Suppressor macrophage treated with lipopolysaccharide for 4 hours (primary cell): ENCODE measurements around the gene VWA2.

Experiments used
- DNase-seq: peaks from one replicate; pipeline ENCODE4 v3.0.0-alpha.2; 2020

VWA2 gene

DNA sequence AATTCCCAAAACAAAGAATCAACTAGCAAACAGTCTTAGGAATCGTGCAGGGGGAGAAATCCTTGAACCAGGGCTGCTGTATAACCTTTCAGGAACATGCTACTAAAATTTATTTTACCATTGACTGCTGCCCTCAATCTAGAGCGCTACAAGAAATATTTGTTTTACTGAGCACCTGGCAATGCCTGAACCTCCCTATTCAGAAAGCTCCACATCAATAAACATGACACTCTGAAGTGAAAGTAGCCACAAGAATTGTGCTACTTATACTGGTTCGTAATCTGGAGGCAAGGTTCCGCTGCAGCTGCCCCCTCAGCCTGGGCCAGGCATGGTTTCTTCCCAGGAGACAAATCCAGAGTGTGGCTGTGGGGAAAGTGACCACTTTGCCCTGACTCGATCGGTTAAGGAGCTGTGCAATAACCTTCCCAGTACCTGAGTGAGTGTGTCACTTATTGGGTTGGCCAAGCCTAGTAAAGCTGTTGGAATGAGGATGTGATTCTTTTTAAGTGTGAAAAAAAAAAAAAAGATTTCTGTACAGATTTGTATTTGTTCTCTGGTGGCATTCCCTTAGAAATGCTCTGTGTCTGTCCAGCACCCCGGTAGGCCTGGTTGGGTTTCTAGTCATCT is 7.7 kb downstream of the VWA2 start:
- DNase-seq, result no peak

DNA sequence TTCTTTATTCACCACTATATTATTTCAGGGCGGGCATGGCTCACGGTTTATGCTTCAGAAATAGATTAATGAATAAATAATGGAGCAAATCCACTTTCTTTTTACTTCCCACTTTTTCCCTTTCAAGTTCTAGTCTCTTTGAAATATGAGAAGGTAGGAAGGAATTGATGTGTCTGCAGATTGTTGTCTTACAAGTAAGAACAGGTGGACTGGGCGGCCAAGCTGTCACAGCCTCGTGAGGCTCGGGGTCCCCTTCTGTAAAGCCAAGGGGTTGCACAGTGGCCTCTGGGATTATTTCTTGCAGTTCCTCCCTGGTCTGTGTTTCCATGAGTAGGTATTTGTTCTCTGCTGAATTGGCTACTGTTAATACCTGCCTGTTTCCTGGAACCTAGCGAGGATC is 11.2 kb downstream of the VWA2 start:
- DNase-seq, result no peak

DNA sequence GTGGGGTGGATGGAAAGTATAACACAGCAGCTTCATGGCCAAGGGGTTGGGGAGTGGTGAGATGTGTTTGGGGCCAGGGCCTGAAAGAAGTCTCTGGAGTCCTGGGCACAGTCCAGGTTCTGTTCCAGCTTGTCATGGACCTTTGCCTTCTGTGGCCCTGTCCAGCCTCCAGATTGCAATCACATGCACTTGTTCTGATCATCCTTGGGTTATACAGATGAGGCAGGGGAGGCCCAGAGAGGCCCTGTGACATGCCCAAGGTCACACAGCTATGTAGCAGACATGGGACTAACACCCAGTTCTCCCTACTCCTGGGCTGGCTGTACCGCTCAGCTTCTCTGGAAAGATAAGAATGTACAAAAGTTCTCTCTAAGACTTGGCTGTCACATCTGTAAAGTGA is 11.7 kb downstream of the VWA2 start:
- DNase-seq, result no peak

DNA sequence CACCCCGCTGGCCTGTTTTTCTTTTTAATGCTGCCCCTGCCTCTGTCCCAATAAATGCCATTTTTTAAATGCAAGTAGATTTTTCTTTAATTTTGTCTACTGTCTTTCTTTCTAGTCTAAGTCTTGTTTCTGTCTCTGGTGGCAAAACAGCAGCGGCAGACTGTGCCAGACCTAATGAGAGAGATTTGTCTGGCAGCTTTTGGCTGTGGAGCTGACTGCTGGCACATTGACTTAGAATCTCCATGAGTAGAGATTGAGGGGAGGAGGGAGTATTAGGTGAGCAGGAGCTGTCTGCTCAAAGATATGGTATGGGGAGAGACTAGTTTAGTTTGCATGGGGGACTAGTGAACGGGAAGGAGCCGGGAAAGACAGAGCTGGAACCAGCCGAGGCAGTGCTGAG is 13.0 kb downstream of the VWA2 start:
- DNase-seq, result no peak

DNA sequence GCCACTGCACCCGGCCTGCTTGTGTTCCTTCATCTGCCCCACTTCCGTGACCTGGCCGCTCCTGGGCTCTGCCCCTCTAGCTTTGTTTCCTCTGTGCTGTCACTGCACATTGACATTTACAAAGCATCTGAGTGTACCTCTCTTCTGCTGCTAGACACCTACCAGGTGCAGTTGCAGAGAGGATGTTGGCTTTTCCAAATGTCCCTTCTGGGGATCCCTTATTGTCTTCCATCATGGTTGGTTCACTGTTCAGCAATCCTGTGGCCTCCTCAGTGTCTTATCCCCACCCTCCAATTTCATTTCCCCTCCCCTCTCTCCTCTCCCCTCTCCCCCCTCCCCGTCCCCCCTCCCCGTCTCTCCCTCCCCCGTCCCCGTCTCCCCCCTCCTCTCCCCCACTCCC is 13.8 kb downstream of the VWA2 start:
- DNase-seq, result no peak

DNA sequence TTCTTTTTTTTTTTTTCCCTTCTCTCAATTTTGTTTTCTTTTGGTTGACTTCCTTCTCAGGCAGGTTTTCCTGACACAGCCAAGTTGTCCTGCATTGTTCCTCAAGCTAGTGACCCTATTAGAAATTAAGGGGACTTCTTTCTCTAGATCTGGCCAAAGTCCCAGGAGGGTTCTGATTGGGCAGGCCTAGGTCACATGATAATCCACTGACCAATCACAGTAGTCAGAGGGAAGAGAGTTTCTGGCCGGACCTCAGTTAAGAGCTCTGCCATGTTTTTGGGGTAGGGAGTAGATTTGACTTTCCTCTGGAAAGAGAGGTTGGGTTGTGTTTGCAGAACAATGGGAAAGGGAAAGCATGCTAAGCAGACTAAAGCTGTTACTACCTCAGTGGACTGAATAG is 16.2 kb downstream of the VWA2 start:
- no peak for DNase-seq

DNA sequence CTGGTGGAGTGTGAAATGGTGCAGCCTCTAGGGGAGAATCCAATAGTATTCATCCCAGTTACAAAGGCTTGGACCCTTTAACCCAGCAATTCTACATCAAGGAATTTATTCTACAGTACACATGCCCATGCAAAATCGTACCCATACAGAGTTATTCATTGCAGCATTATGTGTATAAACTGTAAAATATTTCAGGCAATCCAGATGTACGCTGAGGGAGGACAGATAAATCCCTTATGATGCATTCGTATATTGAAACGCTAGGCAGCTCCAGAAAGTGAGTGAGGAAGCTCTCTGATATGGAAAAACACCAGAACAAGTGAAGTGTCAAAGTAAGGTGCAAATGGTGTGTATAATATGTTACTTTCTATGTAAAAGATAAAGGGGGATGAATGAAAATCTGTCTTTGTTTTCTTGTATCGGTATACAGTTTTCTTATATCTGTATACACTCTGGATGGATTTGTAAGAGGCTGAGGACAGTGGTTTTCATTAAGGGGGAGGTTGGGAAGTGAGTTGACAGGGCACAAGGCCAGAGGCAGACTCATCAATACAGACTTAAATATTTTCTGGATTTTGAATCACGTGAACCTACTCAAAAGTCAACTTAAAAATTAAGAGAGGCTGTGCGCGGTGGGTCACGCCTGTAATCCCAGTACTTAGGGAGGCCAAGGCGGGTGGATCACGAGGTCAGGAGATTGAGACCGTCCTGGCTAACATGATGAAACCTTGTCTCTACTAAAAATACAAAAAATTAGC is 17.1 kb downstream of the VWA2 start:
- DNase-seq, result no peak

DNA sequence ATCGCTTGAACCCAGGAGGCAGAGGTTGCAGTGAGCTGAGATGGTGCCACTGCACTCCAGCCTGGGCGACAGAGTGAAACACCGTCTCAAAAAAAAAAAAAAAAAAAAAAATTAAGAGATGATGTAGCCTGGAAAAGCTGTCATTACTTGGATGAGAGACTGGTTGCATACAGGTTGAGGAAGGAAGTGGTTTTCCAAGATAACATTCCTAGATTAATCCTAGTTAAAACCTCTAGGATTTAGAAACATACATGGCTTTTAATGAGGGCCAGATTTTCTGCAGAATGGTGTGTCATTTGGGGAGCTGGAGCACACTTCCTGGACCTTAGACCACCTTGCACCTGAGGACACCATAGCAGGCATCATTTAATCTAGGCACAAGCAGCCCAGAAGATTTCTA is 17.8 kb downstream of the VWA2 start:
- no peak for DNase-seq

DNA sequence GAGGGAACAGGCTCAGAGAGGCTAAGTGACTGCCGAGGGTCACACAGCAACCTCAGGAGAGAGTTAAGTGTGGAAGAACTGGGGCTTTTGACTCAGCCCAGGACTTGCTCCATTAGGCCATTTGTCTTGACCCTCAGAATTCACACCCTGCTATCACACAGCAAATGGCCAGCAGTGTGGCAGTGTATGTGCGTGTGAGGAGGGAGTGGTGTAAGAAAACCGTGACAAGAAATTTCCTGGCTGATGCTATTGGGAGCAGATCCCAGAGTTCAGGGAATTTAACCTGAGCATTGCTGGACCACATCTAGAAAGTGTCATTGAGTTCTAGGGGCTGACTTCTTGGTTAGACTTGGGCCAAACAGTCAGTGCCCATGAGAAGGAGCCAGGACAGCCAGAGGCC is 18.4 kb downstream of the VWA2 start:
- DNase-seq, result no peak

DNA sequence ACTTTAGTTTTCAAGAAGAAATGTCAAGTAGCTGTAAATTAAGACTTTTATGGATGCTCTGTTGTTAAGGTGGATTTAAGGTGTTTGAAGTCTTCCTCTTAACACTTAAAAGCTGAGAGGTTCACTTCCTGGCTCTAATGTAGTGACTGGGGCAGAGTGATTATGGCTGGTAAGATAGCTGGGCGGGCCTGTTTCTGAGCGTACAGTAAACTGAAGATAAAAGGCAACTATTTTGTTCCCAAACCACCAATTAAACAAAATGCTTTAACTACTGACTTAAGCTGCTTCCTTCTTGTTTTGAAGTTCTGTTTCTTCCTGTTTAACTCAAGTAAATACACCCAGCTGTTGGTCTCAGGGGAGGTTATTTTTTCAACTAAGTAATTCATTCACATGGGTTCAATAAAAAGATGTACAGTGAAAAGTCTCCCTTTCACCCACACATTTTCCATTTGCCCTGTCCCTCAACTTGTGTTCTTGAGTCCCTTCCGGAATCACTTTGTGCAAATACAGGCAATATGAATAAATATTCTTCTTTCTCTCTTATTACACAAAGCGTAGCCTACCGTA is 19.3 kb downstream of the VWA2 start:
- DNase-seq, result no peak

DNA sequence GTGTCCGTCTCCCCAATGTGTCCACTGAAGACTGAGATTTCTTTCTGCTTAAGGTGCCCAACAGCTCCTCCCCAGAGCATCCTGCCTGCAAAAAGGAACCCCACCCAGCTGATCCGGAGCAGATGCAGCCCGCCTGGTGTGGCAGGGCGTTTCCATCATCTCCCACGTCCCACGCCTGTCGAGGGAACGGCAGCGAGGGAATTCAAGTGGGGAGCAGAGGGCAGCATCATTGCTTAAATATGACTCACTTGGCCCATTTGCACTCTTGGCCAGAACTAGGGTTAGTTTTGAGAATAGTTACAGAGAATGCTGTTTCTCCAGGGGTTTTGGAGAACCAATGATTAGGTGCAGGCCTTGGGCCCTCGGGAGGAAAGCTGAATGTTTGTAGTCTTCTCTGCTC is 20.8 kb downstream of the VWA2 start:
- DNase-seq, result no peak

DNA sequence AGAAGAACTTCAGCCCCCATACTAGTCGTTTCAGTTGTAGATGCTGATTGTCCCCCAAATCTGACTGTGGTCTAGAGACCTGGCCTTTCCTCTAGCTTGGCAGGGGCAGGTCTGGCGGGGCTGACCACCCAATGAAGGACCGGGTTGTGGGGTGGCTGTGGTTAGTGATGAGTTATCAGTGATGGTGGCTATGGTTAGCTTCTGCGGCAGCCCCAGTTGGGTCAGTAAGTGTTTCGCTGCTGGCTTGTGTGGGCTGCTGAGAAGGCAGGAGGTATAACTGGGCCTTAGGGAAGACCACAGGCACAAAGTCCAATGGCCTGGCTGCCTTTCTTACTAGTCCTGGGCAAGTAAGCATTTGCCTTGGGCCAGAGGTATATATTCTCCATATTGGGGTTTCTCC is 21.3 kb downstream of the VWA2 start:
- DNase-seq, result no peak

DNA sequence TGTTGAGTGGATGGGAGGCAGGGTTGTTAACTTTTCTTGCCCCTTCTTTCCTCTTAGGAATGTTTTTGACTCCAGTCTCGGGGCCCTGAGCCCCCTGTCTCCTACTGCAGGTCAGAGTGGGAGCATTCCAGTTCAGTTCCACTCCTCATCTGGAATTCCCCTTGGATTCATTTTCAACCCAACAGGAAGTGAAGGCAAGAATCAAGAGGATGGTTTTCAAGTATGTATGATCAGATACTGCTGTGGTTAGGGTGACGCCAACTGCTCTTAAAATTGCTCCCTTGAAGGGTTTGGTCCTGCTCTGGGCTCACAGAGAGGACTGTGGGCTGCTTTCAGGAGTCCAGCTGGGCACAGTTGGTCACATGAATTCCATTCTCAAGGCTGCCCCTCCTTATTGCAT is 22.0 kb downstream of the VWA2 start:
- DNase-seq, result no peak

DNA sequence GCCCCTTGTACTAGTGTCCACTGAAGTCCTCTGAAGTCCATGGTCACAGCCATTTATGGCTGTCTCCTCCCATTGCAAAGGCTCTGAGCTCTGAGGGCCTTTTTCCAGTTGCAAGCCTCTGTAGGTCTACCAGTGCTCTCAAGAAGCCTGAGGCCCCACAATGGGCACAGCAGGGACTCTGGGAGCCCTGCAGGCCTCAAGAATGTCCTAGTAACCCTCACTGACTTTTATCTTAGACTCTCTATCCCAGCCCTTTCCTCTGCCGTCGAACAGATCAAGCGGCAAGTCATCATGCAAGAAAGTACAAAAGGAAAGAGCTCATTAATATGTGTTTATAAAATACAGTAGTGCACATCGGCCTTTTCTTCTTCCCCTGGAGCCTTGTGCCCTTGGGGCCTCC is 23.4 kb downstream of the VWA2 start:
- DNase-seq, result no peak

DNA sequence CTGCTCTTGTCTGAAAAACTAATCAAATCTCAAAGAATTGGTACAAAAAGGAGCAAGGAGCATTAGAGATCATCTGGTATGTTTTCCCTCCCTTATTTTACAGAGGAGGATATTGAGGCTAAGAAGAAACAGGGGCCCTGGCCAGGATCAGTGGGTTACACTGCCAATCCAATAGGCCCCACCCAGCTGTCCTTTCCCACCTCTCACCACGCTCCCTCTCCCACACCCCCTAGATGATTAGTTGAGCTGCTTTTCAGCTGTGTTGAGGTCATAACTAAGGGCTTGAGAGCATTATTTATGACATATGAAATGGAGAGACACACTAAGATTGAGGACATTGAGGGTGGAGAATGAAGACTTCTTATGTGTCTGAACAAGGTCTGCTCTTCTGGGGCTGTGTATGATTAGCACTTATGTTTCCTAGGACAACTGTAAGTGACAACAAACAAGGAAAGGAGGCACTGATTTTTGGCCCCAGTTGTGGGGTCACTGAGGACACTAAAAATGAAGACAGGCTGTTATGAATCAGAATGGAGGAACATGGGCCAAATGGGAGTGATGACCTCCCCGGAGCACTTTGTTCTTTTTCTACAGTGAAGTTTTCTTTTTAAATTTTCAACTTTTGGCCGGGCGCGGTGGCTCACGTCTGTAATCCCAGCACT is 26.5 kb downstream of the VWA2 start:
- DNase-seq, result no peak

DNA sequence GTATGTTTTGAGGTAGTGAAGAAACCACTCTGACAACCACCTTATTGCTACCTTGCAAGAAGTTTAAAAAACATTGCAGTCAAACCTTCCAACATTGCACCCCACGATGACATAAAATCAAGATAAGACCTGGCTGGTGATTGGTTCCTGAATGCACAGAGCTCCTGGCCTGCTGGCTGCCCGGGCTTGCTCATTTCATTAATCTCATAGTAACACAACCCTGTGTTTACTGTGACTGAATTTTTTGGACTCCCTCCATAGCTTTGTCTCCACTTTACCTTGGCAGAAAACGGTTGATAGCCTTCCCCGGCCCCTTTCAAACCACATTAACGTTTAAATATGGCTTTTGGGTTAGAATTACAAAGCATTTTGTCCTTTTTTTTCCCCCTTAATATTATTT is 27.5 kb downstream of the VWA2 start:
- no peak for DNase-seq

DNA sequence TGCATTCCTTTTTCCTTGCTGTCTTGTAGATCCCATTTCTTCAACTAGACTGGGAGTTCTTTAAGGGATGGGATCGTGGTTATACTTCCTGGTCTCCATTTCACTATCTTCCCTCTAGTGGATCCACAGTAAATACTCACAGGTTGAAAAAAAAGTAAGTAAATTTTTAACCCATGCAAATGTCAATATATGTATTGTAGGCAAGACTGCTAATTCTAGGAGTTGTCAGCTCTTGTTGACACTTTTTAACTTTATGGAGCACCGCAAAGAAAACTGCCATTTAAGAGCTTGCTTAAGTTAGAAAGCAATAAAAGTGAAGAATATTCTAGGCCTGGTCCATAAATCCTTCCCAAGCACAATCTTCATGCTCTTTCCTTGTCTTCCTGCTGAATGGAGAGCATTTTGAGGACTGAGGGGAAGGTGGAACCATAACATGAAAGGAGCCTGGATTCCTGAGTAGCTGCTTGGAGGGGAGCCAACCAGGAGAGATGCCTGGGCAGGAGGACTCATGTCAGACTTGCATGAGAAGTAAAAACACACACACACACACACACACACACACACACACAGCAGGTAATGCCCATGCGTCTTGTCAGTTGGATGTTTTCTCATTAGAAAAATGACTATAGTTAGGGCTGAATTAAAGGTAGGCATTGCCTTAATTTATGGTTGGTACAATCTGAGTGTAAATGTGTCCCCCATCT is 32.2 kb downstream of the VWA2 start:
- no peak for DNase-seq

DNA sequence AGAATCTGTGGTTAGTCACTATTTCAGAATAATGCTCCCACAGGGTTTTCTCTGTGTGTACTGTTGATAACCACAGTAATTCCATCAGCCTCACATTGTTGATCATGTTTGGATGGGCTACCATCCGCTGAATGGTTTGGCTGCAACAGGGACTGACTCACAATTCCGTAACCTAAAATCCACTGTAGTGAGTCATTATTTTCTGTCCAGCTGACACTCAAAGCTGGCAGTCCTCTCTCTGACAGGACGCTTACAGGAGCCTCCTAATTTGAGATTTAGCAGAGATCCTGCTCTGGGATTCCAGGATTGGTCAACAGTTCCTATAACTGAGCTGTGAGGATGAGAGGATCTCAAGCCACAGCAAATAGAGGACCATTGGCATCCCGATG is 32.7 kb downstream of the VWA2 start:
- no peak for DNase-seq

DNA sequence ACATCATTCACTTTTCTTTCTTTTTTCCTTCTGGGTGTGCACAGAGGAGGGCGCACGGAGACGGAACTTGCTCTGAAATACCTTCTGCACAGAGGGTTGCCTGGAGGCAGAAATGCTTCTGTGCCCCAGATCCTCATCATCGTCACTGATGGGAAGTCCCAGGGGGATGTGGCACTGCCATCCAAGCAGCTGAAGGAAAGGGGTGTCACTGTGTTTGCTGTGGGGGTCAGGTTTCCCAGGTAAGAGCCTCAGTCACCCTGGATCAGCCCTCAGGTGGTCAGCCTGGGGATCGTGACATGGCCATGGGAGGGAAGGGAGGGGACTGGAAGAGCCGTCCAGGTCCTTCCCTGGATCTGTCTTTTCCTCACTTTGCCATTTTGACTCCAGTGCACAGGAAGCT is 33.6 kb downstream of the VWA2 start:
- DNase-seq, result no peak

DNA sequence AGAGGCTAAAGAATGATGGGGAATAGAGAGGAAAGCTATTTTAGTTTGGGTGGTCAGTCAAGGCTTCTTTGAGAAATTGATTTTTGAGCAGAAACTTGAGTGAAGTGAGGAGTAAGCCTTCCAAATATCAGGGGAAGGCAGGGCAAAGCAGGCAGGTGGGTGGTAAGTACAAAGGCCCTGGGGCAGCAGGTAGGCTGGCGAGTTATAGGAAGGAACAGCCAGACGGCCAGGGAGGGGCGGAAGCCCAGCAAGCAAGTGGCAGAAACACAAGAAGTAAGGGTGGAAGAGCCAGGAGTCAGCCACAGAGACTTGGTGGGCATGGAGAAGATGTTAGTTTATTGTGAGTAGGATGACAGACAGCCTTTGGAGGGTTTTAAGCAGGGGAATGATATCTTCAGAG is 34.9 kb downstream of the VWA2 start:
- DNase-seq, result no peak

DNA sequence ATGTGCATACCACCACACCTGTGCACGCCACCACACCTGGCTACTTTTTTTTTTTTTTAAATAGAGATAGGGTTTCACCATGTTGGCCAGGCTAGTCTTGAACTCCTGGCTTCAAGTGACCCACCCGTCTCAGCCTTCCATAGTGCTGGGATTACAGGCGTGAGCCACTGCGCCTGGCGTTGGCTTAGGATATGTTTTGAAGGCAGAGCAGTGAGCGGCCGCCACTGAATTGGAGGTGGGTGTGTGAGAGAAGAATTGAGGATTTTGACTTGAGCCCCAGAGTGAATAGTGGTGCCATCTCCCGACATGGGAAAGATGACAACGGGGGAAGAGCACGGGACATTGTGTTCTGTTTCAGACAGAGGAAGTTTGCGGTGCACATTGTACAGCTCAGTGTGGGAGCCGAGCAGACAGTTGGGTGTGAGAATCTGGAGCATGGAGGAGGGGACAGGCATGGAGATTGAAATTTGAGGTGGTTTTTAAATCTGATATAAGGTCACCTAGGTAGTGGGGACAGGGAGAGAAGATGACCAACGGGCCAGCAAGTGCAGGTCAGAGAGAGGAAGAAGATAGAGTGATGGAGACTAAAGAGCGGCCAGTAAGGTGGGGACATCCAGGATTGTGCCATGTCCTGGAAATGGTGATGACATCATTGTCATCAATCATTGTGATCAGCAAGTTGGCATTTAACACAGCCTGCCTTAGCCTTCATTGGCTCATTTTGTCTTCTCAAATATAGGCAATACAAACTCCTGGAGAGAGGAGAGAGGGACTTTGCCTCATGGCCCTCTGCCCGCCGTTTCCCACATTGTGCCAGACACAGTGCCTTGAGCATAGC is 35.8 kb downstream of the VWA2 start:
- DNase-seq, result no peak

DNA sequence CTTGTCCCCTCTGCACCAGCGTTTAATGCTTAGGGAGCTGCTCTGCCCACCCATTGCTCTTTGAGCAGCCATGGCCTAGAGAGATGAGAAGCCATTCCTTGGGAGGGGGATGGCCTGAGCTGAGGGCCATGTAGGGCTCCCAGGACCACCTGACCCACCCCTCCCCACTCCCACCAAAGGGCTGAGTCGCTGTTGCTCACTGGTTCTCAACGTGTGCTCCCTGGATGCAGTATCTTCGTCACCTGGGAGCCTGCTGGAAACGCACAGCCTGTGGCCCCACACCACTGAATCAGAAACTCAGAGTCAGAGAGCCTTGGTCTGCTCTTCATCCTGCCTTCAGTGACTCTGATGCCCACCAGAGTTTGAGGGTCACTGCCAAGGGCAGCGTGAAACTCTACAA is 37.0 kb downstream of the VWA2 start:
- no peak for DNase-seq

DNA sequence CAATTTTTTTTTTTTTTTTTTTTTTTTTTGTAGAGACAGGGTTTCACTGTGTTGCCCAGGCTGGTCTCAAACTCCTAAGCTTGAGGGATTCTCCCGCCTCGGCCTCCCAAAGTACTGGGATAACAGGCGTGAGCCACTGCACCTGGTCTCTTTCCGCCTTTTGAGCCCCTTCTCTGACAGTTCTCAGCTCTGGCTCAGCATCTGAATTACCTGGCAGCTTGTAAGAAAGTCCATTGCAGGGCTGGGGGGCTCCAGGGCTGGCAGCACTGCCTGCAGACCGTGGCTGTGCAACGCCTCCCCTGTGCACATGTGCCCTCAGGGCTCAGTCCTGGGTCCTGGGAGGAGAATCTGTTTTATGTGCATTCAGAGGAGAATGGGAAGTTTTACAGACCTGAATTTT is 37.6 kb downstream of the VWA2 start:
- no peak for DNase-seq
